Right renal pelvis (tissue), 4 donors: ENCODE measurements around the gene SNX6. TPM values are rescaled to one million over a fixed set of nuclear protein-coding genes. Genes with fewer than 3 reads are reported as not detected.
"Not testable (repeated sequence)": the region's sequence is repeated elsewhere in the genome, so short reads cannot be mapped to it uniquely, and the experiment has no call there.

ENCODE experiments used
- DNase-seq, 4 donors: peaks; one replicate each; pipeline ENCODE4 v3.0.0-alpha.2; 2013; ENCODE audit warnings: low read depth in 4 of 4, low spot score in 3 of 4, missing footprints in 1 of 4
- polyA plus RNA-seq, 4 donors: library from polyadenylated mRNA; unstranded; fragments of 120-200 nt; gene quantifications; one replicate each; pipeline ENCODE4 v1.2.1, GENCODE V29; 2013; ENCODE audit not compliant: insufficient read length in 4 of 4

The SNX6 gene
- polyA plus RNA-seq, 4 donors: 112 to 134 (median 125) TPM

- no peak for DNase-seq
Measured at GRCh38 chr14:34527591-34527990, 102.4 kb downstream of the SNX6 start.

- DNase-seq: not testable (repeated sequence)
Measured at GRCh38 chr14:34524216-34524615, 105.7 kb downstream of the SNX6 start.

- no peak for DNase-seq
Measured at GRCh38 chr14:34522496-34522895, 107.5 kb downstream of the SNX6 start.

GRCh38 chr14:34521071-34521470 is 108.9 kb downstream of the SNX6 start:
- DNase-seq: not testable (repeated sequence)

GRCh38 chr14:34520304-34520970 is 109.5 kb downstream of the SNX6 start:
- DNase-seq: not testable (repeated sequence)

Other genes starting within 250 kb of the SNX6 start
- gene SPTSSA, start 167.9 kb downstream of the SNX6 start, polyA plus RNA-seq: 10 to 100 TPM; 35.7 to 43.6 (median 41.8) TPM
- 10 to 100 TPM; 62.4 to 80.5 (median 78.1) TPM for gene EAPP, start 90.4 kb downstream of the SNX6 start, polyA plus RNA-seq
- gene CFL2, start 84.4 kb upstream of the SNX6 start, polyA plus RNA-seq: 10 to 100 TPM; 61.1 to 82.4 (median 78.0) TPM
- 10 to 100 TPM; 23.8 to 33.4 (median 24.8) TPM for gene BAZ1A, start 245.2 kb upstream of the SNX6 start, polyA plus RNA-seq